ENCODE measurements around the gene PEBP1.

Gene PEBP1

DNA sequence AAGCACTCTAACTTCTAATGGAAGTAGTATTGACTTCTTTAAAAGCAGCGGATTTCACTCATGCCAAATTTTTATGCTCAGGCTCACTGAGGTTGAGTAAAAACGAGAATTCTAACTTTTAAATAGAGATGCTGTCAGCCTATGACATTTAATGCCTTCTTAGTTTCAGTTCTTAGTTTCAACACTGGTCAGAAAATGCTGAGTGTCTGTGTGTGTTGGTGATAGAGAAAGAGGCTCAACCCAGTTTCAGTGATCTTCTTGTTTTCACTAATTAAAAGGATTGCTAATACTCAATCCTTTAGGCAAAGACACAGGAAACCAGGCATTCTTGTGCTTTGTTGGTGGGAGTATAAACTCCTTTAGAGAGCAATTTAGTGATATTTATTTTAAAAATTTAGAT is 31.0 kb downstream of the PEBP1 start:
- TF ChIP-seq CREB1 (IDR thresholded peaks at IDR 0.05; ENCODE audit: low read depth) = no peak
- no peak for TF ChIP-seq ZBTB7A (IDR thresholded peaks at IDR 0.05; ENCODE audit: low read depth)
- TF ChIP-seq FOXM1 (IDR thresholded peaks at IDR 0.05; ENCODE audit: borderline replicate concordance, low read depth) = no peak
- TF ChIP-seq YY1 (IDR thresholded peaks at IDR 0.05; ENCODE audit: low read depth) = no peak
- TF ChIP-seq RAD21 (IDR thresholded peaks at IDR 0.05; ENCODE audit: low read depth) = no peak
- TF ChIP-seq, protein P1, sequence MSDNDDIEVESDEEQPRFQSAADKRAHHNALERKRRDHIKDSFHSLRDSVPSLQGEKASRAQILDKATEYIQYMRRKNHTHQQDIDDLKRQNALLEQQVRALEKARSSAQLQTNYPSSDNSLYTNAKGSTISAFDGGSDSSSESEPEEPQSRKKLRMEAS (IDR thresholded peaks at IDR 0.05) = no peak
- no peak for TF ChIP-seq EP300 (IDR thresholded peaks at IDR 0.05; ENCODE audit: borderline replicate concordance)
- no peak for TF ChIP-seq TAF1 (IDR thresholded peaks at IDR 0.05; ENCODE audit: low read depth)
- TF ChIP-seq, protein P2, sequence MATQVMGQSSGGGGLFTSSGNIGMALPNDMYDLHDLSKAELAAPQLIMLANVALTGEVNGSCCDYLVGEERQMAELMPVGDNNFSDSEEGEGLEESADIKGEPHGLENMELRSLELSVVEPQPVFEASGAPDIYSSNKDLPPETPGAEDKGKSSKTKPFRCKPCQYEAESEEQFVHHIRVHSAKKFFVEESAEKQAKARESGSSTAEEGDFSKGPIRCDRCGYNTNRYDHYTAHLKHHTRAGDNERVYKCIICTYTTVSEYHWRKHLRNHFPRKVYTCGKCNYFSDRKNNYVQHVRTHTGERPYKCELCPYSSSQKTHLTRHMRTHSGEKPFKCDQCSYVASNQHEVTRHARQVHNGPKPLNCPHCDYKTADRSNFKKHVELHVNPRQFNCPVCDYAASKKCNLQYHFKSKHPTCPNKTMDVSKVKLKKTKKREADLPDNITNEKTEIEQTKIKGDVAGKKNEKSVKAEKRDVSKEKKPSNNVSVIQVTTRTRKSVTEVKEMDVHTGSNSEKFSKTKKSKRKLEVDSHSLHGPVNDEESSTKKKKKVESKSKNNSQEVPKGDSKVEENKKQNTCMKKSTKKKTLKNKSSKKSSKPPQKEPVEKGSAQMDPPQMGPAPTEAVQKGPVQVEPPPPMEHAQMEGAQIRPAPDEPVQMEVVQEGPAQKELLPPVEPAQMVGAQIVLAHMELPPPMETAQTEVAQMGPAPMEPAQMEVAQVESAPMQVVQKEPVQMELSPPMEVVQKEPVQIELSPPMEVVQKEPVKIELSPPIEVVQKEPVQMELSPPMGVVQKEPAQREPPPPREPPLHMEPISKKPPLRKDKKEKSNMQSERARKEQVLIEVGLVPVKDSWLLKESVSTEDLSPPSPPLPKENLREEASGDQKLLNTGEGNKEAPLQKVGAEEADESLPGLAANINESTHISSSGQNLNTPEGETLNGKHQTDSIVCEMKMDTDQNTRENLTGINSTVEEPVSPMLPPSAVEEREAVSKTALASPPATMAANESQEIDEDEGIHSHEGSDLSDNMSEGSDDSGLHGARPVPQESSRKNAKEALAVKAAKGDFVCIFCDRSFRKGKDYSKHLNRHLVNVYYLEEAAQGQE (IDR thresholded peaks at IDR 0.05; ENCODE audit: low read depth) = no peak
- TF ChIP-seq EGR1 (IDR thresholded peaks at IDR 0.05) = no peak
- TF ChIP-seq, protein P3, sequence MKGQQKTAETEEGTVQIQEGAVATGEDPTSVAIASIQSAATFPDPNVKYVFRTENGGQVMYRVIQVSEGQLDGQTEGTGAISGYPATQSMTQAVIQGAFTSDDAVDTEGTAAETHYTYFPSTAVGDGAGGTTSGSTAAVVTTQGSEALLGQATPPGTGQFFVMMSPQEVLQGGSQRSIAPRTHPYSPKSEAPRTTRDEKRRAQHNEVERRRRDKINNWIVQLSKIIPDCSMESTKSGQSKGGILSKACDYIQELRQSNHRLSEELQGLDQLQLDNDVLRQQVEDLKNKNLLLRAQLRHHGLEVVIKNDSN (IDR thresholded peaks at IDR 0.05) = no peak
- TF ChIP-seq TEAD4 (IDR thresholded peaks at IDR 0.05) = no peak
- TF ChIP-seq TCF12 (IDR thresholded peaks at IDR 0.05; ENCODE audit: low read depth) = no peak
- TF ChIP-seq CEBPB (IDR thresholded peaks at IDR 0.05) = no peak
- no peak for TF ChIP-seq NFIC (IDR thresholded peaks at IDR 0.05)

DNA sequence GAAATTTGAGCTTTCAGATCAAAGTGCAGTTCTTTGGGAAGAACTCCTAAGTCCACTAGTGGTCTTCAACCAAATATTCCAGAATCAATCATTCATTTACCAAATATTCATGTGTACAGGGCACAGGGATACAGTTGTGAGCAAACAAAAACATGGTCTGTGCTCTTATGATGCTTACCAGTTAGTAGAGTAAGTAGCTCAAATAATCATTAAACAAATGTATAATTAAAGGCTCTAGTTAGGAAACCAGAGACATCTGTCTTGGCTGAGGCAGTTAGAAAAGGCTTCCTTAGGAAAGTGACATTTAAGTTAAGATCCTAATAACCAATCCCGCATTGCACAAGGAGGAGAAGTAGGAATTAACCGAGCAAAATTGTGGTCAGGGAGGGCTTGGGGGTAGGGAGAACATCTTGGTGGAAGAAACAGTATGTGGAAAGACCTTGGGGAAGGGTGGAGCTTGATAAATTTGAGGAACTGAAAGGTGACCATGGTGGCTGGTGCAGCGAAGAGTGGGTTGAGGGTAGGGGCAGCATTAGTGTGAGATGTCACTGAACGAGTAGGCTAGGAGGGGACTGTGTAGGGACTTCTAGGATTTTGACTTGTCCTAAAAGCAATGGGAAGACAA is 40.0 kb downstream of the PEBP1 start:
- TF ChIP-seq EP300 (IDR thresholded peaks at IDR 0.05; ENCODE audit: borderline replicate concordance) (no peak), CREB1 (IDR thresholded peaks at IDR 0.05; ENCODE audit: low read depth) (no peak), NFIC (IDR thresholded peaks at IDR 0.05) (no peak), TEAD4 (IDR thresholded peaks at IDR 0.05) (no peak), TCF12 (IDR thresholded peaks at IDR 0.05; ENCODE audit: low read depth) (no peak), TAF1 (IDR thresholded peaks at IDR 0.05; ENCODE audit: low read depth) (no peak)
- TF ChIP-seq, protein P3 (IDR thresholded peaks at IDR 0.05) = no peak
- TF ChIP-seq, protein P1 (IDR thresholded peaks at IDR 0.05) = no peak
- TF ChIP-seq, protein P2 (IDR thresholded peaks at IDR 0.05; ENCODE audit: low read depth) = no peak

DNA sequence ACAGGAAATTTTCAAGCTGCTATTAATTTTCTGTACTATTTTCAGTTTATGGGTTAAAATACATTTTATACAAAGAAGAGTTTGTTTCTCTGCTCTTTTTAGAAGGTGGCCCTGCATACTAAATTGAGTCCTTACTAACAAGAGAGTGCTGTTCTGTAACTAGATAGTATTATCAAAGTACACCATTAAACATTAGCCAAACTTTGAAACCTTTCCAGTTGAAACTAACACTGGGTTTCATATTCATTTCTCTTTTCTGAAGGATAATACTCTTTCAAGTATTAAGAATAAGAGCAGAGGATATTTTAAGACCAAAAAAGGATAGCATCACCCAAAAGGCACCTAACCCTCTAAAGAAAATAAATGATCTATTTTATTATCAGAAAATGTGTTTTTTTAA is 47.2 kb downstream of the PEBP1 start:
- TF ChIP-seq EGR1 (IDR thresholded peaks at IDR 0.05) = no peak
- TF ChIP-seq, protein P1 (IDR thresholded peaks at IDR 0.05) = no peak
- no peak for TF ChIP-seq TEAD4 (IDR thresholded peaks at IDR 0.05)
- TF ChIP-seq, protein P3 (IDR thresholded peaks at IDR 0.05) = no peak
- TF ChIP-seq, protein P2 (IDR thresholded peaks at IDR 0.05; ENCODE audit: low read depth) = no peak
- no peak for TF ChIP-seq TAF1 (IDR thresholded peaks at IDR 0.05; ENCODE audit: low read depth)
- TF ChIP-seq FOXM1 (IDR thresholded peaks at IDR 0.05; ENCODE audit: borderline replicate concordance, low read depth) = no peak
- no peak for TF ChIP-seq RAD21 (IDR thresholded peaks at IDR 0.05; ENCODE audit: low read depth)
- no peak for TF ChIP-seq CREB1 (IDR thresholded peaks at IDR 0.05; ENCODE audit: low read depth)
- TF ChIP-seq TCF12 (IDR thresholded peaks at IDR 0.05; ENCODE audit: low read depth) = no peak
- no peak for TF ChIP-seq EP300 (IDR thresholded peaks at IDR 0.05; ENCODE audit: borderline replicate concordance)
- no peak for TF ChIP-seq ZBTB7A (IDR thresholded peaks at IDR 0.05; ENCODE audit: low read depth)
- TF ChIP-seq CEBPB (IDR thresholded peaks at IDR 0.05) = no peak
- TF ChIP-seq YY1 (IDR thresholded peaks at IDR 0.05; ENCODE audit: low read depth) = no peak
- no peak for TF ChIP-seq NFIC (IDR thresholded peaks at IDR 0.05)

Measured in Ishikawa (cell line).